ENCODE measurements around the gene KRTAP5-5. TPM values are rescaled to one million over a fixed set of nuclear protein-coding genes. Genes with fewer than 3 reads are reported as not detected.
"Not testable (repeated sequence)": the region's sequence is repeated elsewhere in the genome, so short reads cannot be mapped to it uniquely, and the experiment has no call there.

Gene KRTAP5-5
- total RNA-seq, 1 donor from 2014 or later: not detected

DNA sequence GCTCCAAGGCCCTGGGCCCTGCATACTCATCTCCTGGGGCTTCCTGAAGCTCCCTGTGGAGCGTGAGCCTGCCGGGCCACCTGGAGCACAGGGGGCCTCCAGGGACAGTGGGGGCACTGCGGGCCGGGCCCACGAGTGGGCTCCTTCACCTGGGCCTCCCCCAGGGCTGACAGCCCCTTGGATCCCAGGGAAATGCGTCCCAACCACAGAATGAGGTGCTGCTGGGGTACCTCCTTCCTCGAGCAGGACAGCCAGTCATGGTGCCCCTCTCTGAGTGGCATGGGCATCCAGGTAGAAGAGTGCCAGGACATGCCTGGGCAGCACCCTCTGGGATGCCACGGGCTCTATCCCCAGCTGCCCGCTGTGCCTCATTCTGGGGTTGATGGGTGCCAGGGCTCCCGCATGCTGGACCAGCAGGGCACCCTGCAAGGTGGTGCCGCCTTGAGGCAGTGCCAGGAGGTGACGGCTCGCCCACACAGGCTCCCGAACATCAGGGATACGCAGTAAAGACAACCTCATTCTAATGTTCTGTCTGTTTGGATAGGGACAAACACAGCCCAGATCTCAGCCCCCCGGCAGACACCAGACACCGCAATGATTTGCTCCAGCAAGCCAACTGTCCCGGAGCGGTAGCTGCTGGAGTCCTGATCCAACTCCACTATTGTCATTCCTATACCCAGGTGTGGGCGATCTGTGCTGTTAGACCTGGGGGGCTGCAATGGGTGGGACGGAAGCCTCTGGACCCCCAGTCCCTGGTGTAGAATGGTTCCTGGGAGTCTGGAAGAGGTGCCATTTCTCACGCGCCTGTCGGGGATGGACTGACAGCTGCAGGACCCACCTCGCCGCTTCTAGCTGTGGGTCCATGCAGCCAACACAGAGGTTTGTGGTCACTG lies 25.8 kb downstream of the KRTAP5-5 start:
- DNase-seq (ENCODE audit: low read depth, low spot score): no peak

DNA sequence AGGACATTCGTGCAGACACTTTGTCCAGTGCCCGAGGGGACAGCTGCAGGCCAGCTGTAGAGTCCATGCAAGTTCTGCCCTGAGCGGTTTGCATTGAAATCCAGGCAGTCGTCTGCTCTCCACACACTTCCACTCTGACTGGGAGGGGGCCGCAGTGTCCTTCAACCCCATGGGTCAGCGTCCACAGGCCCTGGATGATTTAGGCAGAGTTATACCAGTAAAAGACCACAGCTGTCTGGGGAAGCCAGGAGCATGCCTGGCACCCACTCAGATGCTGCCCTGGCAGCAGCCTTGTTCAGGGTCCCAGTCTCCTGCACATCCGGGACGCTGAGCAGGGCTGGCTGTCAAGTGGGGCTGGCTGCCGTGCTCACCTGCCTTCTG lies 26.5 kb downstream of the KRTAP5-5 start:
- no peak for DNase-seq (ENCODE audit: low read depth, low spot score)

DNA sequence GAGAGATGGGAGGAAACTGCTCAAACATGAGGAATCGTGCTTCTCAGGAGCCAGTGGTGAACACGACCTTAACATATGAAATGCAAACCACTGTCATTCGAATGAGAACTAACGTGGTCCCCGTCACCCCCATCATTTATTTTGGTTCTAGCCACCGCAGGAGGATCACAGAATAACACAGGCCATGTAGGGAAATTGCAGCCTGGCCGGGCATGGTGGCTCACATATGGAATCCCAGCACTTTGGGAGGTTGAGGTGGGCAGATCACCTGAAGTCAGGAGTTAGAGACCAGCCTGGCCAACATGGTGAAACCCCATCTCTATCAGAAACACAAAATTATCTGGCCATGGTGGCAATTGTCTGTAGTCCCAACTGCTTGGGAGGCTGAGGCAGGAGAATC lies 27.1 kb downstream of the KRTAP5-5 start:
- DNase-seq (ENCODE audit: low read depth, low spot score): no peak

DNA sequence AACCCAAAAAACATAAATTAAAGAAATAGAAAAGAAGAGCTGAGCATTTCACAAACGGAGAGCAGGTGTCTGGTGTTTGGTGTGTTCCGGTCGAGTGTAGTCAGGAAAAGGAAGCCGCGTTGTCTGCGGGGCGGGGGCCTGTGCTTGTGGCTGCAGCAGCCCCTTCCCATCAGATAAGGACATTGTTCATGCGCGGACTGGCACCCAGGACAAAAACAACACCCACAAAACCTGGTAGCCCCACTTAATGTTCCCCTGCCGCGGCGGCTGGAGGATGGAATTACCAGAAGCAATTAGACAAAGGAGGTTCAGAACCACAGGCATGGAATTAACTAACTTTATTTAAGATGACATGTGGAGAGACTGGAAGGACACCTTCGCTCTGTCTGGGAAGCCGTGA lies 29.9 kb downstream of the KRTAP5-5 start:
- no peak for DNase-seq (ENCODE audit: low read depth, low spot score)

DNA sequence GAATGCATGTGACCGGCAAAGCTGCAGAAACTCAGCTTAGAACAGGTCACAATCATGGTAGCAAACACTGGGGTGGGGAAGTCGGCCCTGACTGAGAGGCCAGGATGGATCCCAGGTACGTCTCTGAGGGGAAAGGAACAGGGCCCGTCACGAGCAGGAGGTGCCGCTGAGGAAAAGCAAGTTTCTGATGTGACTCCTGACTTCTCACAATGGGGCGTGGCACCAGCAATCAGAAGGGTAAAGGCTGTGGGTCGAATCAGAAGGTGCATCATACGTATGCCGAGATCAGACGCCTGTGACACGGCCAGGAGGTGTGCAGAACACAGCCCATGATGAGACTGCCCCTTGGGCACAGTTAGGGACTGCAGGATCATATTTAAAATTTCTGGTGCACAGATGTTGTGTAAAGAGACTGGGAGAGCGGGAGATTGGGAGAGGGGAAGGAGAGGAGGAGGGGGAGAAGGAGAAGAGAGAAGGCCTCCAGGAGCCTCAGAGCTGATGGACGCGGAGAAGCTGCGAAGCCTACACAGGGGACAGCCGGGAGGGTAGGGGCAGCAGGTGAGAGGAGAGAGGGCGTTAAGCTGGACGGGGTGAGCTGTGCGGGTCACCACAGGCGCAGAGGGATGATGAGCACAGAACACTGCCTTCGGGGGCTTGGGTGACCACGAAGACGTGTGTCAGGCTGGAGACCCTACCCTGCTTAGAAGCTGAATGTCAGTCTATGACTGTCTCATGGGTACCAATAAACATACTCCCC lies 30.7 kb downstream of the KRTAP5-5 start:
- no peak for DNase-seq (ENCODE audit: low read depth, low spot score)

DNA sequence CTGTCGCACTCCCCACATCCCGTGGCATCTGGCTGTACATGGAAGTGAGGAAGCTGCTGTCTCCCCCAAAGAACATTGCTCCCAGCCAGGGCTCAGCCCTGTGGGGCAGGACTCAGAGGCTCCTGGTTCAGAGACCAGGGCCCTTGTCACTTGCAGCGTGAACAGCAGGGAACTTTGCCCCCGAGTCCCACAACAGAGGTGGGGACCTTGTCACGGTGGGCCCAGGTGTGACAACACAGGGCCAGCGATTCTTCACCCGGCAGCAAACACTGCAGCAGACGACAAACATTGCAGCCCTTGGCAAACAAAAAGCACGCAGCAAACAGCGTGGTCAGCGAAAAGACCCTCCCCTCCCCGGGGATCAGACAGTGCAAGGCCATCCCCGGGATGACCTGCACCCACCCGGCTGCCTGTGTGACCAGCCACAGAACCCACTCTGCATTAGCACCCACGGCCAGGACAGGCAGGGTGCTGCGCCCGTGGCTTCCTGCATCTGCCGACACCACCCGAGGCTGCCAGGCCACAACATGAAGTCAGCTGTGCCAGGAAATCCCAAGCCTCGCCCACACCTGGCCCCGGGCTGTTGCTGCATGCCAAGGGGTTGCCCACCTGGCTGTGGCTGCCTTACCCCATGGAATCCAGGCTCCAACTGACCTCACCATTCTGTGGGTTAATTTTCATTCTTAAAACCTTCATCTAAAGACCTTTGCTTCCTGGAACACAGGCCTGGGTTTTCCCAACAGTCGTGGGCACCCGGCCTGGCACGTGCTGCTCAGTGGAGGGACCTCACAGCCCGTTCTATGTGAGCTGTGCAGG lies 32.1 kb downstream of the KRTAP5-5 start:
- not testable (repeated sequence) for DNase-seq (ENCODE audit: low read depth, low spot score)

DNA sequence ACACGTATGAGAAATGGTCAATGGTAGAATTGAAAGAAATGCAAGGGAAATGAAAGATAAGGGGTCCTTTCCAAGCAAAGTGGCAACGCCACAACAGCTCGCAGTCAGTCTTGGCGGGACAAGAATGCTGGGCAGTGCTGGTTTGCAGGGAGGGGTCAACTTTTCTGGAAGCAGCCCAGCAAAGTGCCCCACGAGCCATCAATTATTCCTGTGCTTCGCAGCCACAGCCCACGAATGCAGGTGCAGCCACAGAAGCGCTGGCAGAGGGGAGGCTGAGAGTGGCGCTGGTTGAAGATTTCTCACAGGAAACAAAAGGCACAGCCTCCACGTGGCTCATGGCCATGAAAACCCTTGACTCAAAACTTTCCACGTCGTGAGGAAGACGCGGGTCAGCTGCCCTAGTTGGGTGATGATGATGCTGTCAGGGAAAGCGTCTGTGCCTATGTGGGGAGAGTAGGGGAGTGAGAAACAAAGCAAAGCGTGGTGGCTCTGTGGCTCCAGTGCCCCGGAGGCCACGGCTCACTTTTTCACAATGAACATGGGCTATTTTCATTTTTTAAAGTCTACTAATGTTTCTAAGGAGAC lies 33.2 kb downstream of the KRTAP5-5 start:
- not testable (repeated sequence) for DNase-seq (ENCODE audit: low read depth, low spot score)

DNA sequence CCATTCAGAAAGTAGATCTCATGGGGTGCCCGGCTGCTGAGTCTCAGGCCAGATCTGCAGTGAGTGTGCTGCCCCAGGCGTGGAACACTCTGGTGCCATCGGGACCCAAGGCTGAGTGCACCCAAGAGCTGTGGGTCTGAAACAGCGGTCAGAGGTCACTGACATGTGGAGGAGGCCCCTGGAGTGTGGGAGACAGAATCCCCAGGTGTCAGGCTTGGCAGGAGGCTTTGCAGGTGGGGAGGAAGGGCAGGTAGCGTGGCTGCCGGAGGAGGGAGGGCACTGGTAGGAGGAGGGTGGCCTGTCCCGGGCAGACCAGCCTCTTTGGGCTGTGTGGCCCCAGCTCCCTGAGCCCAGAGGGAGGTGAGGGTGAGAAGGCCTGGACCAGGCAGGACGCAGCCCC lies 35.7 kb downstream of the KRTAP5-5 start:
- no peak for DNase-seq (ENCODE audit: low read depth, low spot score)

DNA sequence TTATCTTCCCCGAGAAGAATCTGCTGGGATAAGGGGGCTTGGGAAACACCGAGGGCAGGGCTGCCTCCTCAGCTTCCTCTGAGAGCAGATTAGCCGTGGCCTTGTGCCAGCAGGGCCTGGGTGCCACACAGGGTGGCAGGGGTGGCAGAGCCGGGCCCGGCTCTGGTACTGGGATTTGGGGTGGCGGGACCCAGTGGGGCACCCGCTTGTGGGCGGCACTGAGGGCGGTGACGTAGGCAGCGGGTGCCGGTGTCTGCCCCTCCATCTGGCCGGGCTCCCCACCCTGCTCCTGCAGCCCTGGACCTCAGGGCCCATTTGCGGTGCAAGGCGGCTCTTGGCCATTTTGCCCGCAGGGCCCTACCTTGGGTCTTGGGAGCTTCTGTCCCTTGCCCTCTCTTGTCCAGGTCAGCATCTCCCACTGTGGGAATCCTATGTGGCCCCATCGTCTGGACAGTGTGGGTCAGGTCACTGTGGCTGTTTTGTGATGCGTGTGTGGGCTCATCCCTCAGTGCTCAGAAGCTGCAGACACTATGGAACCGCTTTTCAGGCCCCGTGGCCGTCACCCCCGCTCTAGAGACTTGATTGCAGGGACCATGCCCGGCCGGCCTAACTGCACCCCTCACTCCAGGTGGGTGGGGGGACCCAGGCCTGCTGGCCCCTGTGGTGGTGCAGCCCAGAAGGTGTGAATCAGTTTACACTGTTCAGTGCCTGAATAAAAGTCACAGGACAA lies 37.7 kb downstream of the KRTAP5-5 start:
- DNase-seq (ENCODE audit: low read depth, low spot score): no peak

DNA sequence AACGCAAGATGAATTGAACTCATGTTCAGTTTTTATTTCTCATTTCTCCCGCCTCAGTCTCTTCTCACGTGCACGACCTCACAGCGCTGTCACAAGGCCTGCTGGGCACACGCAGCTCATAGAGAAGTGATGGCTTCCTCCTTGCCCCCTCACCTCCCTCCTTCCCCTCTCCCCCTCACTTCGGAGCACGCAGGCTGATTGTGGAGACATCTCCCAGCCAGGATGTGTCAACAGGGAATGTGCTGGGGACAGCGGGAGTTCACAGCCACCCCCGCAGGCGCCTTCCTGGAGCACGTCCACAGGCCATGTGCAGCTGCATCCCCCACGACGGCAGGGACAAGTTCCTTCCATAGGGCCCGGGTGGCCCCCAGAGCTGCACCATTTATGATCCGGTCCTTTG lies 38.3 kb downstream of the KRTAP5-5 start:
- DNase-seq (ENCODE audit: low read depth, low spot score): no peak

DNA sequence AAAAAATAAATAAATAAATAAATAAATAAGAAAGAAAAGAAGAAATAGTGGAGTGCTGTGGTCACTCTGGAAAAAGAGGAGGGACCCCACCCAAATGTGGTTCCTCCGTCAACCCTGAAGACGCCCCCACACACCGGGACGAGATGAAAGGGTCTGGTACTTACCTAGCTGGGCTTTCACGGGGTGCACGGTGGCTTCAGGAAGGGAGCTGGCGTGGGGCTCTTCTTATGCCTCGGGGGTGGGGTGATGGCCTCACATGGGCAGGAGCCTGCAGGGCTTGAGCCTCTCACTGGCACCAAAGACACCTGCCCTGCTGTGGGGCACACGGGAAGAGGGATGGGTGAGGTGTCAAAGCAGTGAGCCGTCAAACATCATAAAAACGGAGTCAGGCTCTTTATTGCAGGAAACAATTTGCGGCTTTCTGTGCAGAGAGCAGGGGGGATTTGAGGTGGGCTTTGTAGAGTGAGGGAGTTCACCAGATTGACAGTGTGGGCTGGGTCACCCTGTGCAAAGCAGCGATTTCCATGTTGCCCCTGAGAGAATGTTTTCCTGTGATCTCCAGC lies 39.4 kb downstream of the KRTAP5-5 start:
- no peak for DNase-seq (ENCODE audit: low read depth, low spot score)

DNA sequence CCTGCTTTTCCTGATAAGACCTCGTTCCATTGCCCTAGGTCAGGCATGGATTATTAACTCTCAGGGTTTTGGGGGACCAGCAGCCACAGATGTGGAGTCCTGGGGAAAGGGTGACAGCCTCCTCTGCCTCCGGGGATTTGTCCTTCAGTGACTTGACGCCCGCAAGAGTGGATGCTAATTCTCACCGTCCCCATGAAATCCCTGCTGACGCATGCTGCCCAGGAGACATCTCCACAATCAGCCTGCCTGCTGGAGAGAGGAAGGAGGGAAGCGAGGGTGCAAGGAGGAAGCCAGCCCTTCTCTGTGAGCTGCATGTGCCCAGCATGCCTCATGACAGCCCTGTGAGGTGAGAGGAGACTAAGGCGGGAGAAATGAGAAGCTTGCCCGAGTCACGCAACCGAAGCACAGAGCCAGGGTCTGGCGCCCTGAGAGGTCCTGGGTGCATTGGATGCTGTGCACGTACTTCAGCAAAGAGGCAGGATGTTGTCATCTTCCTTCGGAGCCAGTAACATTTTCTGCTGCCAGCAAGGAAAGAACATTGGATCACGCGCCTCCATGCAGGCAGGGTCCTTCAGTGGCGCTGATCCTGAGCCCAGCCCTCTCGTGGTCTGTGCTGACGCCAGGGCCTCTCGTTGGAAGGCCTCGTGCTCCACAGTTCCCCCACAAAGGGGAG lies 40.1 kb downstream of the KRTAP5-5 start:
- DNase-seq (ENCODE audit: low read depth, low spot score): no peak

DNA sequence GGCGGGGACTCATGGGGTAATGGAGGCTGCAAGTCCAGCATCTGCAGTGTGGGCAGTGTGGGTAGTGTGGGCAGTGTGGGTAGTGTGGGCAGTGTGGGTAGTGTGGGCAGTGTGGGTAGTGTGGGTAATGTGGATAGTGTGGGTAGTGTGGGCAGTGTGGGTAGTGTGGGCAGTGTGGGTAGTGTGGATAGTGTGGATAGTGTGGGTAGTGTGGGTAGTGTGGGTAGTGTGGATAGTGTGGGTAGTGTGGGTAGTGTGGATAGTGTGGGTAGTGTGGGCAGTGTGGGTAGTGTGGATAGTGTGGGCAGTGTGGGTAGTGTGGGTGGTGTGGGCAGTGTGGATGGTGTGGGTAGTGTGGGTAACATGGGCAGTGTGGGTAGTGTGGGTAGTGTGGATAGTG lies 40.9 kb downstream of the KRTAP5-5 start:
- DNase-seq (ENCODE audit: low read depth, low spot score): not testable (repeated sequence)

DNA sequence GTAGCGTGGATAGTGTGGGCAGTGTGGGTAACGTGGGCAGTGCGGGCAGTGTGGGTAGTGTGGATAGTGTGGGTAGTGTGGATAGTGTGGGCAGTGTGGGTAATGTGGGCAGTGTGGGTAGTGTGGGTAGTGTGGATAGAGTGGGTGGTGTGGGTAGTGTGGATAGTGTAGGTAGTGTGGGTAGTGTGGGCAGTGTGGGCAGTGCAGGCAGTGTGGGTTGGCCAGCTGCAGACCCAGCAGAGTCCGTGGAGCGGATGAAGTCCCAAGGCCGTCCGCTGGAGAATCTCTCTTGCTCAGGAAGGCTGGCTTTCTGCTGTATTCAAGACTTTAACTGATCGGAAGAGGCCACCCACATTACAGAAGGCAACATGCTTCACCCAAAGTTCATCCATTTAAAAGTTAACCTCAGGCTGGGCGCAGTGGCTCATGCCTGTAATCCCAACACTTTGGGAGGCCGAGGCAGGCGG lies 41.4 kb downstream of the KRTAP5-5 start:
- no peak for DNase-seq (ENCODE audit: low read depth, low spot score)

DNA sequence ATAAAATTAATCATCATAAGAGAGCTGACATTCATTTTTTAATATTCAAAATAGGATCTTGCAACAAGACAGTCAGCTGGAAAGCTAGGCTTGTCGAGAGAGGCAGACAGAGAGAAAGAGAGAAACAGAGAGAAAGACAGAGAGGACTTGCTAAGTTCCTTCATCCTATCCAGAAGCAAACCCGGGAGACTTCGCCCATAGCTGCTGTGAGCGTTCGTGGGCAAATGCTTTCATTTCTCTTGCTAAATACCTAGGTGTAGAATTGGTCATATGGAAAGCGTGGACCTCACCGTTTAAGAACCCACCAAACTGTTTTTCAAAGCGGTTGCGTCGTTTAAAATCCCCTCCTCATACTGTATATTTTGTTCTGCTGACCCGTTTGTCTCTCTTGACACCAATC lies 42.1 kb downstream of the KRTAP5-5 start:
- DNase-seq (ENCODE audit: low read depth, low spot score): no peak

DNA sequence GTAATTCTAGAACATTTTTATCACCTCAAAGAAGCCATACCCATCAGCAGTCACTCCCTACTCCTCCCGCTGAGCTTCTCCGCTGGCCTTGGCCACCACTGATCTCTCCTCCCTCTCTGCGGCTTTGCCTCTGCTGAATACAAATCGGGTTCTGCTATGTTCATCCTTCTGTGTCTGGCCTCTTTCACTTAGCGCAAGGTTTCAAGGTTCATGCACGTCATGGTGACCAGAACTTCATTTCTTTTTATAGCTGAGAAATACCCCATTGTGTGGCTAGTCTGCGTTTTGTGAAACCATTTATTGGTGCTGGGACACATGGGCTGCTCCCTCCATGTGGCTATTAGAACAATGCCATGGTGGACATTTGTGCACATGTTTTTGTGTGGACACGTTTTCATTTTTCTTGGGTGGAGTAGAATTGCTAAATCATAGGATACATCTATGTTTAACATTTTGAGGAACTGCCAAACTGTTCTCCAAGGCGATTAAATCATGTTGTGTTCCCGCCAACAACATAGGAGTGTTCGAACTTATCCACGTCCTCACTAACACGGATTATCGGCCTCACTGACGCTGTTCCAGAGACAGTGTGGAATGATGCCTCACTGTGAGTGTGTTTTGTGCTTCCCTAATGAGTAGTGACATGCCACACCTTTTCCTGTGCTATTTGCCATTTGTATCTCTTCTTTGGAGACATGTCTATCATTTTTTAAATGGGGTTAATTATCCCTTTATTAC lies 43.2 kb downstream of the KRTAP5-5 start:
- no peak for DNase-seq (ENCODE audit: low read depth, low spot score)

DNA sequence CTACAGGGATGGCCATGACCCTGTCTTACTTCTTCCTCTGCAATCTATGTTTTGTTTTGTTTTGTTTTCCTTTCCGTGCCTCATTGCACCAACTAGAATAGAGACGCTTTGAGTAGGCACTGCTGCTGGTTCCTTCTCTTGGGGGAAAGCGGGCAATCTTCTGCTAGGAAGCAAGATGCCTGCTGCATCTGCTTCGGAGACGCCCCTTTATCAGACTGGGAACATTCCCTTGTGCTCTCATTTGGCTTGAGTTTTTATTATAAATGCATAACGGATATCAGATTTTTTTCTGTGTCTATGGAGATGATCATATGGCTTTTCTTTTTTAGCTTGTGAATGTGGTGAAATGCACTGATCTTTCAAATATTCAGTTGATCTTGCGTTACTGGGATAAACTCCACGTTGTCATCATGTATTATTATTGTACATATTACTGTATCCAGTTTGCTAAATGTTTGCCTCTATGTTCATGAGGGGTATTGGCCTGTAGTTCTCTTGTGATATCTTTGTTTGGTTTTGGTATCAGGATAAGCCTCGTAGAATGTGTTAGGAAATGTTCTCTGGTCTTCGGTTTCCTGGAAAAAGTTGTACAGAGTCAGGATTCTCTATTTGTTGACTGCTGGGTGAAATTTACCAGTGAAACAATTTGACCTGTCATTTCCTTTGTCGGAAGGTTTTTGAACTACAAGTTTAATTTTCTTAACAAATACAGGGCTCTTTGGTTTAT lies 44.0 kb downstream of the KRTAP5-5 start:
- DNase-seq (ENCODE audit: low read depth, low spot score): no peak

All from pulmonary artery endothelial cell (primary cell).